ENCODE data around the gene BMP10. TPM values are rescaled to one million over a fixed set of nuclear protein-coding genes. Genes with fewer than 3 reads are reported as not detected.

BMP10 gene
- total RNA-seq, 1 donor from 2014 or later = not detected

DNA sequence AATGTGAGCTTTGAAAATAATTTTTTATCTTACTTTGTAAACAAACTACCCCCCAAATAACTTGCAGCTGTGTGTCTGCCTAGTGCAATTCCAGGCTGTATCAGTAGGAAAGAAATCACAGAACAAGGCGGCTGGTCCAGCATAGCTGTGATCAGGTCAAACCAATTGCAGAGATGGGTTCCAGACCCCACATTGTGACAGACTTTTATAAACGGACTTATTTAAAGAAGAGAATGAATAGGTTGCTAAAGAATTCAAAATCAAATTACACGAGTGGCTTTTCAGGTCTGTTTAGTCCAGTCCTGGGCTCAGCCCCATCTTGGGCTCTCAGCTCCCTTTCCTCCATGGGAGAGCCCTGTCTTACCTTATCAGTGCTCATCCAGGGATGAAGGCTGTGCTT, 11.1 kb downstream of the BMP10 start:
- TF ChIP-seq CTCF (IDR thresholded peaks at IDR 0.05) = no peak
- no peaks in the 10 kb centered on the region for H3K36me3 Mint-ChIP-seq (ENCODE audit: low read depth)
- no peaks in the 10 kb centered on the region for H3K4me1 Mint-ChIP-seq (ENCODE audit: low read depth)
- H3K9me3 Mint-ChIP-seq (ENCODE audit: low read depth) = no peaks in the 10 kb centered on the region
- H3K4me3 Mint-ChIP-seq (ENCODE audit: unreplicated experiment) = no peak overlapping the region
- no peak overlapping the region for H3K27ac Mint-ChIP-seq (ENCODE audit: unreplicated experiment)
- H3K27me3 Mint-ChIP-seq (ENCODE audit: low read depth) = peaks cover 32% of the 10 kb centered on the region
- no peak for DNase-seq (ENCODE audit: low spot score)

- H3K9me3 Mint-ChIP-seq (ENCODE audit: low read depth) = no peaks in the 10 kb centered on the region
- H3K27ac Mint-ChIP-seq (ENCODE audit: unreplicated experiment) = no peak overlapping the region
- no peak for TF ChIP-seq CTCF (IDR thresholded peaks at IDR 0.05)
These were observed 13.2 kb downstream of the BMP10 start for GRCh38 chr2:68857855-68858456.

DNA sequence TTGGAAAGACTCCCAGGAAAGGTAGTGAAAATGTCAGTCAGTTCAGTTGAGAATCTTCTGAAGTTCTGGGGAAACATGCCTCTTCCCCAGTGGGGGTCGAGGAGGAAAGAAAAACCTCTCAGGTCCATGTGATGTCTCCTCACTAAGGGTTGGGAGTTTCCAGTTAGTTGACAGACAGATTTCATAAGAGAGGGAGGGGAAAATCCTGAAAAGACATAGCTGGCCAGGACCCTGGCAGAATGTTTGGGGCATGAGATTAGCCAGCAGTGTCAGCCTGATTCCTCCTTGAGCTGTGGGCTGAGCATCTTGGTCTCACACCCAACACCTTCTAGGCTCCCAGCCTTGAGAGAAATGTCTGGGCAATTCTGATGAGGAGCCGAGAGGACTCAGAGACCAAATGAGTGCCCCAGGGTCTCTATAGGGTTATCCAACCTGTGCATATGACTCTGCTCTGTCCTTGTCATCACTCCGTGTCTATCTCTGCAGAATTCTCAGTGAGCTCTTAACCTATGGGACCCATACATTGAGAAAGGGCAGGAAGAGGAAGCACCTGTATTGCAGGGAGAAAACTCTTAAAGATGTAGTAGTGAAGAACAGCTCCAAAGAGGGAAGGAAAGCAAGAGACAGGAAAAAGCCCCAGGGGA, 13.9 kb downstream of the BMP10 start:
- no peaks in the 10 kb centered on the region for H3K4me1 Mint-ChIP-seq (ENCODE audit: low read depth)
- H3K9me3 Mint-ChIP-seq (ENCODE audit: low read depth) = no peaks in the 10 kb centered on the region
- no peak for DNase-seq (ENCODE audit: low spot score)
- H3K4me3 Mint-ChIP-seq (ENCODE audit: unreplicated experiment) = no peak overlapping the region
- H3K36me3 Mint-ChIP-seq (ENCODE audit: low read depth) = no peaks in the 10 kb centered on the region
- no peak for TF ChIP-seq CTCF (IDR thresholded peaks at IDR 0.05)
- no peak overlapping the region for H3K27ac Mint-ChIP-seq (ENCODE audit: unreplicated experiment)
- peaks cover 29% of the 10 kb centered on the region for H3K27me3 Mint-ChIP-seq (ENCODE audit: low read depth)

More at GRCh38 chr2:68857855-68858456, 13.2 kb downstream of the BMP10 start:
- H3K27me3 Mint-ChIP-seq (ENCODE audit: low read depth) = peaks cover 29% of the 10 kb centered on the region
- no peak overlapping the region for H3K4me3 Mint-ChIP-seq (ENCODE audit: unreplicated experiment)
- H3K4me1 Mint-ChIP-seq (ENCODE audit: low read depth) = no peaks in the 10 kb centered on the region
- no peak for DNase-seq (ENCODE audit: low spot score)
- H3K36me3 Mint-ChIP-seq (ENCODE audit: low read depth) = no peaks in the 10 kb centered on the region

DNA sequence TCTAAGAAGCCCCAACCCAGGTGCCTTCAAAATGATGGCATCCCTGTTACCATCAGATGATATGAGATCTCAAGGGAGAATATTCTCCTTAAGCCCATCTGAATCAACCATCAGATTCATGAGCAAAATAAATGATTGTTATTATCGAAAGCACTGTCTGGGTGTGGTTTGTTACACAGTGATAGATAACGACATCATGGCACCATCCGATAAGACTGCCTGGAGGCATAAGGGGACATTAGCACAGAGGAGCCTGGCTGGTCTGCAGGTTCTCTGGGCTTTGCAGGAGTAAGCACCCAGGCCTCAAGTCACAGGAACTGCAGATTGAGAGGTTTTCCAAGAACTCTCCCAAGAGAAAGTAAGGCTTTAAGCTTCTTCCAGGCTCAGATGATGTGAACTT, 15.6 kb downstream of the BMP10 start:
- DNase-seq (ENCODE audit: low spot score) = no peak
- H3K27me3 Mint-ChIP-seq (ENCODE audit: low read depth) = peaks cover 27% of the 10 kb centered on the region
- no peaks in the 10 kb centered on the region for H3K36me3 Mint-ChIP-seq (ENCODE audit: low read depth)
- H3K4me1 Mint-ChIP-seq (ENCODE audit: low read depth) = no peaks in the 10 kb centered on the region
- no peaks in the 10 kb centered on the region for H3K9me3 Mint-ChIP-seq (ENCODE audit: low read depth)
- H3K27ac Mint-ChIP-seq (ENCODE audit: unreplicated experiment) = no peak overlapping the region
- TF ChIP-seq CTCF (IDR thresholded peaks at IDR 0.05) = no peak
- no peak overlapping the region for H3K4me3 Mint-ChIP-seq (ENCODE audit: unreplicated experiment)

- H3K27me3 Mint-ChIP-seq (ENCODE audit: low read depth) = peaks cover 25% of the 10 kb centered on the region
- no peak overlapping the region for H3K4me3 Mint-ChIP-seq (ENCODE audit: unreplicated experiment)
- H3K36me3 Mint-ChIP-seq (ENCODE audit: low read depth) = no peaks in the 10 kb centered on the region
- H3K4me1 Mint-ChIP-seq (ENCODE audit: low read depth) = no peaks in the 10 kb centered on the region
- no peaks in the 10 kb centered on the region for H3K9me3 Mint-ChIP-seq (ENCODE audit: low read depth)
- no peak for DNase-seq (ENCODE audit: low spot score)
- TF ChIP-seq CTCF (IDR thresholded peaks at IDR 0.05) = no peak
- H3K27ac Mint-ChIP-seq (ENCODE audit: unreplicated experiment) = no peak overlapping the region
These were observed 16.7 kb downstream of the BMP10 start for GRCh38 chr2:68854476-68854875.
